ENCODE results near the gene VDAC2.

Gene VDAC2

GRCh38 chr10:75269605-75270004, 59.0 kb downstream of the VDAC2 start:
- Histone ChIP-seq H3K4me1 (ENCODE audit: control insufficient read depth, insufficient read depth, low read length) (no peaks in the 10 kb centered on the region), H3K27me3 (ENCODE audit: control insufficient read depth, insufficient read depth, low read length) (no peaks in the 10 kb centered on the region), H3K36me3 (ENCODE audit: control insufficient read depth, insufficient read depth, low read length) (no peaks in the 10 kb centered on the region), H3K9me3 (ENCODE audit: control insufficient read depth, insufficient read depth, low read length) (no peaks in the 10 kb centered on the region), H3K9ac (ENCODE audit: low read depth, low read length) (no peak overlapping the region), H3K4me3 (ENCODE audit: low read depth, low read length) (no peak overlapping the region)

- H3K4me3 ChIP-seq (ENCODE audit: low read depth, low read length) = no peak overlapping the region
- H3K4me1 ChIP-seq (ENCODE audit: control insufficient read depth, insufficient read depth, low read length) = no peaks in the 10 kb centered on the region
- H3K9me3 ChIP-seq (ENCODE audit: control insufficient read depth, insufficient read depth, low read length) = no peaks in the 10 kb centered on the region
- H3K36me3 ChIP-seq (ENCODE audit: control insufficient read depth, insufficient read depth, low read length) = no peaks in the 10 kb centered on the region
- no peak overlapping the region for H3K9ac ChIP-seq (ENCODE audit: low read depth, low read length)
- peaks cover 3% of the 10 kb centered on the region for H3K27me3 ChIP-seq (ENCODE audit: control insufficient read depth, insufficient read depth, low read length)
Observed at GRCh38 chr10:75272094-75272493, 61.5 kb downstream of the VDAC2 start.

GRCh38 chr10:75272896-75273295, 62.3 kb downstream of the VDAC2 start:
- peaks cover 3% of the 10 kb centered on the region for H3K27me3 ChIP-seq (ENCODE audit: control insufficient read depth, insufficient read depth, low read length)
- H3K9me3 ChIP-seq (ENCODE audit: control insufficient read depth, insufficient read depth, low read length) = no peaks in the 10 kb centered on the region
- no peak overlapping the region for H3K4me3 ChIP-seq (ENCODE audit: low read depth, low read length)
- no peaks in the 10 kb centered on the region for H3K36me3 ChIP-seq (ENCODE audit: control insufficient read depth, insufficient read depth, low read length)
- no peaks in the 10 kb centered on the region for H3K4me1 ChIP-seq (ENCODE audit: control insufficient read depth, insufficient read depth, low read length)
- H3K9ac ChIP-seq (ENCODE audit: low read depth, low read length) = no peak overlapping the region

GRCh38 chr10:75276069-75276872, 65.7 kb downstream of the VDAC2 start:
- peak overlapping the region; percentile 48 for H3K4me3 ChIP-seq (ENCODE audit: low read depth, low read length)
- H3K9me3 ChIP-seq (ENCODE audit: control insufficient read depth, insufficient read depth, low read length) = no peaks in the 10 kb centered on the region
- H3K36me3 ChIP-seq (ENCODE audit: control insufficient read depth, insufficient read depth, low read length) = no peaks in the 10 kb centered on the region
- H3K4me1 ChIP-seq (ENCODE audit: control insufficient read depth, insufficient read depth, low read length) = no peaks in the 10 kb centered on the region
- no peak overlapping the region for H3K9ac ChIP-seq (ENCODE audit: low read depth, low read length)
- H3K27me3 ChIP-seq (ENCODE audit: control insufficient read depth, insufficient read depth, low read length) = peaks cover 17% of the 10 kb centered on the region

- no peak overlapping the region for H3K9ac ChIP-seq (ENCODE audit: low read depth, low read length)
- H3K4me1 ChIP-seq (ENCODE audit: control insufficient read depth, insufficient read depth, low read length) = peaks cover 7% of the 10 kb centered on the region
- H3K36me3 ChIP-seq (ENCODE audit: control insufficient read depth, insufficient read depth, low read length) = no peaks in the 10 kb centered on the region
- no peaks in the 10 kb centered on the region for H3K9me3 ChIP-seq (ENCODE audit: control insufficient read depth, insufficient read depth, low read length)
- H3K4me3 ChIP-seq (ENCODE audit: low read depth, low read length) = no peak overlapping the region
- H3K27me3 ChIP-seq (ENCODE audit: control insufficient read depth, insufficient read depth, low read length) = peaks cover 36% of the 10 kb centered on the region
Observed at GRCh38 chr10:75280236-75280635, 69.6 kb downstream of the VDAC2 start.
